DMS 273 (cell line): ENCODE results near the gene ATP1A2.

ENCODE experiments used
- DNase-seq: peaks from one replicate; lab custom pipeline; 2025; ENCODE audit not compliant: unreplicated experiment; lab: John Stamatoyannopoulos, UW

The ATP1A2 gene

DNA sequence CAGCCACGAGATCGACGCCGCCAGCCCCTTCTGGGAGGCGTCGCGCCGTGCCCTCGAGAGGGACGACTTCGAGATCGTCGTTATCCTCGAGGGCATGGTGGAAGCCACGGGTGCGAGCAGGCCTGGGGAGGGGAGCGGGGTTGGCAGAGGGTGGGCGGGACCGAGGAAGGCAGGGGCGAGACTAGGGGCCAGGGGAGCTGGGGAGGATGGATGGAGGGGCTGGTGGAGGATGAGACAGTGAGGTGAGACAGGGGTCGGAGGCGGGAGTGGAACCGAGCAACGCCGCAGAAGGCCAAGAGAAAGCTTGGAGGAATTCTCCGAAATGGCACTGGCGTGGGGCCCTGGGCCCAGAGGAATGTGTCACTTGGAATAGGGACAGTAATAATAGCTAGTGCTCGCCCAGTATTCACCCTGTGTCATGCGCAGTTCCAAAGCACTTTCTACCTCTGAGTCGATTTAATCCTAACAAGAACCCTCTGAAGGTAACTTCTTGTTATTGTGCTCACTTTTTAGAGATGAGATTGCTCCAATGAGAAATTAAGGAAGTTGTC, 30.7 kb upstream of the ATP1A2 start:
- no peak for DNase-seq

DNA sequence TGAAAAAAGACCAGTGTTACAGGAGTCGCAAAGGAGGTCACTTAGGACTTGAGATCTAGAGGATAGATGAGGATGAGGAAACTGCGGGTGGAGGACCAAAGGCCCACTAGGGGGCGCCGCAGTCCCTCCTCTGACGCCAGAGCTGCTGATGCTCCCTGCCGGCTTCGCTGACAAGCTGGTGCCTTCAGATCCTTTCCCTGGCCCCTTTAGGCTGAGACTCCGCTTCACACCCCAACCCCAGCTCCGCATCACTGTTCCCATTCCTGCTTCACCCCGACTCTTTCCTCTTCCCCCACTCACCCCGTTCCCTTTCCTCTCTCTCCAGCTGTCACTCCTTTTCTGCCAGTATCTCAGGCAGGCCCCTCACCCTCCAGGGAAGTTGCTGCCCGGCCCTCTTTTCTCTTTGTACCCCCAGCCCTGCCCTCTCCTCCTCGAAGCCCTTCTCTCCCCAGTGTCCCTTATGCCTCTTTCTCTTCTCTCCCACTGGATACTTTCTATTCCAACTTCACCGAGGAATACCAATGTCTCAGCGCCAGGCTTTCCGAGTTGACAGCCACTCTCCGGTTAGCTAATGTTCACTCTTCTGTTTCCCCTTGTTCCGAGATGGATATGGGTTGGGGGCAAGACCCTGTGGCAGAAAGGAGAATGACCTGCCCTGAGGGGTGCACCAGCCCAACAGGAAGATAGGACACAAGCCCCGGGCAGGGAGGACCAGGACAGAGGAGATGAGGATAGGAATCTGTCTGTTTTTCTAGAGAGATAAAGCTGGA, 29.7 kb upstream of the ATP1A2 start:
- peak; percentile 93 for DNase-seq

DNA sequence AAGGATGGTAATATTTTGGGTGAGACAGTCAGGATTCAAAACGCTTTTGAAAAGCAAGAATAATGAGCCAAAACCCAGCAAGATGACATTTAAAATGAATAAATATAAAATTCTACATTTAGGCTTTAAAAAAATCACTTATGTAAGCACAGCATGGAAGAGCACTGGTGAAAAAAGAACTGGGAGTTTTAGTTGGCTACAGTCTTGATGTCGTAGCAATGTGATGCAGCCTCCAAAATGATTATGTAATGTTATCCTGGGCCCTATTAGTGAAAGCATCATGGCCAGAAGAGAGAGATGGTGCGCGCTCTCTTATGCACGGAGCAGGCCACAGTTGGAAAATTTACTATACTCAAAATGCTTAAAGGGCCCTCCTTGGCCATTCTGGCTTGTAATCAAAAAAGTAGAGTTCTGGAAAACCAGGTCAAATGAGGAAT, 29.1 kb upstream of the ATP1A2 start:
- no peak for DNase-seq

DNA sequence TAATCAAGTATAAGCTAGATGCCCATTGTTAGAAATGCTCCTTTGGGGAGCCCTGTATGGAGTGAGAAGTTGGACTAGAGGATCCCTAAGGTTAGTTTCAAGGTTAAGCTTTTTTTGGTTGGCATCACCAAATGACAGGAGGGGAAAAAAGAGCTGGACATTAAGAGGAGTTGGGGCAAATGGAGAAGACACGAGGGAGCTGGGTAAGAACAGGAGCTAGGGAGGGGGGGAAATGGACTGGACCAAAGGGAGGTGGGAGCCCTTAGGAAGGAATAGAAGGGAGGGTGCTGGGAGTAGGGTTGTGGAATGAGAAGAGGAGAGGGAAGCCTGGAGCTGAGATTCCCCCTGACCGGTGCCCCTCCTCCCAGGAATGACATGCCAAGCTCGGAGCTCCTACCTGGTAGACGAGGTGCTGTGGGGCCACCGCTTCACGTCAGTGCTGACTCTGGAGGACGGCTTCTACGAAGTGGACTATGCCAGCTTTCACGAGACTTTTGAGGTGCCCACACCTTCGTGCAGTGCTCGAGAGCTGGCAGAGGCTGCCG, 28.4 kb upstream of the ATP1A2 start:
- no peak for DNase-seq

DNA sequence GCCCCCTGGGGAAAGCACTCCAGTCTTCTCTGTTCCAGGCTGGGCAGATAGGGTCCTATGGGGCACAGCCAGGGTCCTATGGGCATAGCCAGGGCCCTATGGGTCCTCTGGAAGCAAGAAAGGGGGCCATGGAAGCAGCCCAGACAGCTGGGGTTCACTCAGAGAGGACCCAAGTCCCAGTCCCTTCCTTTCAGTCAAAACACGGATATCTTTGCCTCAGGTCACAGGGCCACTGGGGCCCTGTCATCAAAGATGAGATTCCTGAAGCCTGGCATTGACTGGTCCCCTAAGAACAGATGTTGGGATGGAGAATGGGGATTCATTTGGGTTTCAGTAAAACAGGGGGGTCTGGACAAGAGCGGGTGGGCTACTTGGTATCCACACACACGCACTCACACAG, 25.7 kb upstream of the ATP1A2 start:
- DNase-seq = no peak

DNA sequence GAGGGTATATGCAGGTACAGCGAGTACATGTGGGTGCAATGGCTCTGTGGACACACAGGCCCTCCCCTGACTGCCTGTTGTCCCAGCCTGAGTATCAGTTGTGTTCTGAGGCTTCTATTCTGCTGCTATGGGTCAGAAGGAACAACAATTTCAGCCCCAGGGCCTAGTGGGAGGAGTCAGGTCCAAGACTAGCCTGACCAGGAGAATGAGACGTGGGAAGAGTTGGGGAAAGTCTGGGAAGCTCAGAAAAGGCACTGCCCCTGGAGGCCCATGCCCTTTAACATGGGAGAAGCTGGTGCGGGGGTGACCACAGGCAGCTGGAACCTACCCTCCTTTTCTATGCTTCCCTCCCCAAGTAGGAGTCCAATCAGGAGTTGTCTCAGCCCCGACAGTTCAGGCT, 24.8 kb upstream of the ATP1A2 start:
- DNase-seq = peak; percentile 28

DNA sequence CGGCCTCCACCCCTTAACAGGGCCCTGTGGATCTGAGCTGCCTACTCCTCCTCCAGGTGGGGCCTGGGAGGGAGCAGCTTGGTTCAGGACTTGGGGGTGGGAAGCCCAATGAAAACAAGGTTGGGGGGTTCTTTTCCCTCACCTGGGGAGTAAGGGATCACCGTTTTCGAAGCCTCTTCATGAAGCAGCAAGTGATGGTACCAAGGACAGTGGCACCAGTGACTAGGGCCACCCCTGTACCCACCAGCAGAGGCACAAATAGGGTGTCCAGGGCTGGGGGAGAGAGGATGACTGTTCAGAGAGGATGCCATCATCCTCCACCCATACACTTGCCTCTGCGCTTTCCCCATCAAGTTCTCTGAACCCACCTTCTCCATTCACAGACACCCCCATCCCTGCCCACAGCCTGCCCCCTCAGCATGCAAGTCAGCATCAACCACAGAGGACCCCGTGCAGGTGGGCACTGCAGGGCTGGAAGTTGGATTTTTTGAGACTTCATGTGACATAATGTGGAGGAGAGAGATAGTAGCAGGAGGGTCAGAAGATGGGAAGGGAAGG, 23.8 kb upstream of the ATP1A2 start:
- no peak for DNase-seq

DNA sequence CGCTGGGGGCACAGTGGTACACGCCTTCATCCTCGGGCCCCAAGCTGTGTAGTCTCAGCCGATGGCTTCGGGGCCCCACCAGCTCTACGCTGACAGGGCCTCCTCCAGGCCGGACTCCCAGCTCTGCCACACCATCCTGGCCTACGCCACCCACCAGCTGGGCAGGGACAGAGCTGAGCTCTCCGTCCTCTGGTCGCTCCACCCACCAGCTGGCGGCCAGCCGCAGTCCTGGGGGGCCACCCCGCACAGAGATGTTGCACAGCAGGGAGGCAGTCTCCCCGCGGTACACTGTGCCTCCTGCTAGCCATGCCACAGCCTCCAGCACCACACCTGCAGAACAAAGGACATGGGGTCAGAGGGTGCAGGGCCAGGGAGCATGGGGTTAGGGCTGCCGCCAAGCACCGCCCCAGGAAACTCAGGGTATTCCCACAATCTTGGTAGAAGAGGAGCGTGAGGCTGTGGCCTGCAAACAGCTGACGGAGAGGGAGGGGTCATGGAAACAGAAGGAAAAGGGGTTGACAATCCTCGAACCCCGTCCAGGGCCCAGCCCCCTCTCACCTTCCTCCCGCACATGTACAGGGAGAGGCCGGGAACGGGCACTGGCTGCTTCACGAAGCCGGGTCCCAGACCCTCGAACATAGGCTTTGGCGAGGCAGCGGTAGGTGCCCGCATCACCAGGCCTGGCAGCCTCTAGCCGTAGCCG, 23.0 kb upstream of the ATP1A2 start:
- DNase-seq = no peak

DNA sequence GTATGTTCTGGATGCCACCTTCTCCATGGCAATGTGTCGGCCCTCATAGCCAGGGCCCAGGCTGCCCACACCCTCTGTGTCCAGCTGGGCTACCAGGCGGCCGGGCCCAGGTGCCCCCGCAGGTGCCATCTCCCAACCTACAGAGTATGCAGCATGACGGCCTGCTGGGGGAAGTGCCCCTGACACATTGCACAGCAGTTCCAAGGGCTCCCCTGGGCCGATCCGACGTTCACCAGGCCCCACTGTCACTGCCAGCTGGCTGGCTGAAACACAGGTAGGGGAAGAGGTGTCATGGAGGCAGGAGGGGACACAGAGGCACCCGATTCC, 22.5 kb upstream of the ATP1A2 start:
- DNase-seq = no peak

DNA sequence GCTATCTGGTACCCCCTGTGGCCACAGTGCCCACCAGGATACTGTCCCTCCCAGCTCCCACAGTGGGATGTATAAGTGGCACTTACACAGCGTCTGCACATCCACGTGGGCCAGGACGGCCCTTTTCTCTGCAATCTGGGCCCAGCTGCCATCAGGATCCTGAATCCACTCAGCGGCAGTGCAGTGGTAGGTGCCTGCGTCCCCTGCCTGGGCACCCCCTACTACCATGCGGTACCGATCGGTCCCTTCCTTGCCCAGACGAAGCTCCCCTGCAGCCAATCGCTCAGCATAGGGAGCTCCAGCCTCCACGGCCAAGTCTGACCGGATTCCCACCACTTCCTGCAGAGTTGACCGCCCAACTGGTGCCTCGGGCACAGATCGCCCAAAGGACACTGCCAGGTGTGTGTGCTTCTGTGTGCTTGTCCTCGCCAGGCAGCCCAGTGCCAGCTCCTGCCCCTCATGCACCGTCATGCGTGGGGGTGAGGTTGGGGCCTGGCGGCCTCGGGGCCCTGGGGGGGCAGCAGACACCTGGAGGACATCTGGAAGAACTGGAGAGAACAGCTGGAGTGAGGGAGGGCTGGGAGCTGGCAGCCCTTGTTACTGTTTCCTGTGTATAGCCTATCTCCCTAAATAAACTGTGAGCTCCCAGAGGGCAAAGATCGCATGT, 21.8 kb upstream of the ATP1A2 start:
- DNase-seq = no peak

DNA sequence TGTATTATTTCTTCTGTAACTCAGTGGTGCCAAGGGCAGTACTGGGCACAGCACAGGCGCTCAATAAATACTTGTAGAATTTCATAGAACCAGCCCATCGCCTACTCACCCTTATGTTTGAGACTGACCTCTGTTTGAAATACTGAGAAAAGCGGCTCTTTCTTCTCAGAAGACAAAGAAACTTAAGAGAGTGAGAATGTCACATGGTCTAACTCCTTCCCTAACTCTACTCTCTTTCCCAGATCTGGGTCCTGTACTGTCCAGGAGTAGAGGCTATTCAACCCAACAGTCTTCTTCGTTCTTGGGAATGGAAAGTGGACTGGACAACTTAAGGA, 21.3 kb upstream of the ATP1A2 start:
- DNase-seq = no peak

DNA sequence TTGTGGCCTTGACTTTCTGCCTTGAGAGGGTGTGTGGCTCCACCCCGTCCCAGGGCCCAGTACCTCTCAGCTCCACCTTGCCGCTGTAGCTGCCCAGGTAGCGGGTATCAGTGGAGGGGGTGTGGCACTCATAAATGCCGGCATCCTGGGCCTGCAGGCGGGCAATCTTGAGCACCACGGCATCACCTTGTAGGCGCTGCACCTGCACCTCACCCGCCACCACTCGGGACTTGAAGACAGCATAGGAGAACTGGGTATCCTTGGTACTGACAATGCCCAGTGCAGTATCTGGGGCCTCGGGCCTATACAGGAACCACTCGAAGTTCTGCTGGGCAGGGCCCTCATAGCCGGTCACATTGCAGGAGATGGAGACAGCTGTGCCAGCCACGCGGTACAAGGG, 20.8 kb upstream of the ATP1A2 start:
- no peak for DNase-seq

DNA sequence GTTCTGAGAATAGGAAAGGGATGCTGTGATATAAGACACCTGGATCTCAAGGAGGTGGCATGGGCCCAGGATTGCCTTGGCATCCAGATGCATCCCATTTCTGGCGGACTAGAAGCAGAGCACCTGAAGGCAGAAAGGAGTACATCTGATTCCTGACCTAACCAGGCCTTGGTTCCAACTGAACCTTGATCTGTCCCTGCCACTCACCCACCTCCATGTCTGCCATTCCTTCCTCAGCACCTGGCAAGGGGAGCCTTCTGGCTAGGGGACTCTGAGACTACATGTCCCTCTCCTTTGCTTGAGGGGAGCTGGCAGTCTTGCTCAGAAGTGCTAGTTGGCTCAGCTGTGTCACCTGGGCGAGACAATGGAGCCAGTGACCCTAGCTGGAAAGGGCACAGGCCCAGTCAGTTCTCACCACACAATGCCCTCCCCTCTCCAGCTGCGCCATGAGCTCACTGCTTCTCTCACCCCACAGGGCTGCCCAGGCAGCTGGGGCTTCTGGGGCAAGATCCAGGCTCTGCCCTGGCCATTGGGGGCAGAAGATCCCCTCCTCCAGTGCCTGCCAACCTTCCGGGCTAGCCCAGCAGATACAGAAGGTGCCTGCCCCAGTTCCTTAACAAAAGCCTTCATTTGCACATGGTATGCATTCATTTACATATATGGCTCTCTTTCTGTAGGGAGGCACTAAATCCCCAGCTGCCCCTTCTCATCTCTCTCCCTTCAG, 20.0 kb upstream of the ATP1A2 start:
- DNase-seq = no peak

DNA sequence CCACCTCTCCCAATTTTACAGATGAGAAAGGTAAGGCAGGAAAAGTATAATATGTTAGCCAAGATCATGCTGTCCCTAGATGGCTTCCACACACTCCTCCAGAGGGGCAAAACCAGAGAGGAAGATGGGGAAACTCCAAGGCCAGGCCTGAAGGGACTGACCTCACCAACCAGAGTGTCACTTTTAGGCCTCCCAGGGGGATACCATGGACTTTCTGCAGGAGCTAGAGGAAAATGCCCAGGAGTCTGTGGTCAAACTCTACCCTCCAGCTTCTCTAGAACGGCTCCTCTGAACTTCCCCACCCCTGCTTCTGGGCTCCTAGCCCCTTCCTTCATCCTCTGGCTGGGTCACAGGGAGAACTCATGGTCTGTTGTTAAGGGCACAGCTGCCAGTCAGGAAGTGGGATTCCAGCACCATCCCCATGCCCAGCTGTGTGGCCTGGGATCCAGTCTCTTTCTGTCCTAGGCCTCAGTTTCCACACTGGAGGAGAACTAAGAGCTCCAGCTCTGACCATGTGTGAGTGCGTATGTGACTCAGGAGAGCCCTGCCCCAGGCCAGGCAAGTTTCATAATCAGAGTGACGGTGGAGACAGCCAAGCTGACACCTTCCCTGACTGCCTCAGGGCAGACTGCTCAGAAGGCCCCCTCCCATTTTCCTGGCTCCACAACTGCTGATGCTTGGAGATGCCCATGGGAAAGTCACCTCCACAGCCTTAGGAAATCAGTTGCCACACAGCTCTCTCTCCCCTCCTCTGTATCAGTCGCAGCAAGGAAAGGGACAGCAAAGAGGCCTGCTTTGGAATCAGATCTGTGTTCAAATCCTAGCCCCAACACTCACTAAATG, 19.1 kb upstream of the ATP1A2 start:
- DNase-seq = no peak

DNA sequence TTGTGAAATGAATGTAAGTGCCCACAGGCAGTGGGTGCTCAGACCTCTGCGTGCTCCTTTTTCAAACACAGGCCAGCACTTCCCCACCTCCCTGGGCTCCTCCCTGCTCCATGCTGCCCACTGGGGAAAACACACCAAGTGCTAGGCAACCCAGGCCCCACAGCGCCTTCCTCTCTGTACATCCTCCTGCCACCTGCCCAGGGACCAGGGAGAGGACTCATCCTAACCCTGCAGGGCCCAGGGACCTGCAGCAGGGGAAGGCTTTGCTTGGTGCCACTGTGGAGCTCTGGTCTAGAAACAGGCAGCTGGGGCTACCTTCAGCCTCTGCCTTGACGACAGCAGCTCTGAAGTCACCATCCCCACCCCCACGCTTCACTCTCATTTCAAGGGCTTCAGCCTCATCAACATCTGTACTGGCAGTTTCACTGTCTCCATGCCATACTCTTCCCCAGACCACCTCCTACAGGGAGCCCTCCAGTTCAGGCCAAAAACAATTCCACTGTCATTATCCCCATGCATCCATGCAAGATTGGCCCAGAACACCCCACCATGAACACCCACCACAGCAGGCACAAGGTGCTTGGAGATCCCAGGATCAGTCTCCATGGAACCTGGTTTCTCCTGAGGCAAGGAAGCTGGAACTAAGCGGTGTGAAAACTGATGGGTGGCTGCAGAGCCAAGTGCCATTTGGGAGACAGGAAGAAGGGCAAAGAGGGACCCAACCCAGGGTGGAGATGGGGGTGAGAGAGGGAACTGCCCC, 18.2 kb upstream of the ATP1A2 start:
- DNase-seq = no peak

DNA sequence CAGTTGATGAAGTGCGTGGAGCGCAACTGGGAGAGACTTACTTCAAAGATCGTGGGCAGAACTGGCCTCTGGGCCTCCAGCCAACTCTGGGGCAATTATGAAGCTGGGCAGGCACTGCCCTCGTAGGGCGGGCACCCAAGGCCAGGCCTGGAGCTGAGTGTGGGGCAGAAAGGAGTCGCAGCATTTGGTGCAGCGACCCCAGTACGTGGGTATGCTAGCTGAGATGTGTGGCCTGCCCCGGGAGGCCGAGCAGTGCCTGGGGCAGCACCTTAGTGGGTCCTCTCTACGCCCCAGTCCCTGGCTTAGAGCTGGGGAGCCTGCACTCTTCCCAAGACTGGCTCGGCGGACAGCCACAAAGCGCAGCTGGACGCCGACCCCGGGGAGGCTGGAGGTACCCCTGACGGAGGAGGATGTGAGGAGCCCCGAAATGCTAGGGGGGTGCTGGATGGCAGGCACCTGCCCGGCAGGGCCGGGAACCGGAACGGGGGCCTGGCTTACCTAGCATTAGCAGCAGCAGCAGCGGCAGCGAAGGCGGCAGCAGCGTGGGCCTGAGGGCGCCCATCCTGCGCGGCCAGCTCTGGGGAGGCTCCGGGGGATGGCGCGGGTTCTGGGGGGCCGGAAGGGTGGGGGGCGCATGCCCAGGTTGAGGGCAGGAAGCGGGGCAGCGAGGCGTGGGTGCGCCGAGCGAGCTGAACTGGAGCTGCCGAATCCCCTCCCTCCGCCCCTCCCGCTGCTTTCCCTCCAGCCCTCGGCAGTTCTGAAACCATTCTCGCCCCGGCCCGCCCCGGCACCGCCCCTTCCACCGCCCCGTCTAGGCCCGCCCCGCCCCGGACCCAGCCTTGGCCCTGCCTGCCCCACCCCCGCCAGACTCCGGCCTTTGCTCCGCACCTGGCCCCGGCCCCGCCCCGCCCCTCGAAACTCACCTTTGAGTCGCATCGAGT, 17.4 kb upstream of the ATP1A2 start, which contains the start of gene IGSF8:
Gene IGSF8, minus strand, starts transcription at position 709 of the 941 bp plus-strand sequence. Its CDS starts 147 bp downstream, at position 562.
- peak; percentile 92 for DNase-seq

DNA sequence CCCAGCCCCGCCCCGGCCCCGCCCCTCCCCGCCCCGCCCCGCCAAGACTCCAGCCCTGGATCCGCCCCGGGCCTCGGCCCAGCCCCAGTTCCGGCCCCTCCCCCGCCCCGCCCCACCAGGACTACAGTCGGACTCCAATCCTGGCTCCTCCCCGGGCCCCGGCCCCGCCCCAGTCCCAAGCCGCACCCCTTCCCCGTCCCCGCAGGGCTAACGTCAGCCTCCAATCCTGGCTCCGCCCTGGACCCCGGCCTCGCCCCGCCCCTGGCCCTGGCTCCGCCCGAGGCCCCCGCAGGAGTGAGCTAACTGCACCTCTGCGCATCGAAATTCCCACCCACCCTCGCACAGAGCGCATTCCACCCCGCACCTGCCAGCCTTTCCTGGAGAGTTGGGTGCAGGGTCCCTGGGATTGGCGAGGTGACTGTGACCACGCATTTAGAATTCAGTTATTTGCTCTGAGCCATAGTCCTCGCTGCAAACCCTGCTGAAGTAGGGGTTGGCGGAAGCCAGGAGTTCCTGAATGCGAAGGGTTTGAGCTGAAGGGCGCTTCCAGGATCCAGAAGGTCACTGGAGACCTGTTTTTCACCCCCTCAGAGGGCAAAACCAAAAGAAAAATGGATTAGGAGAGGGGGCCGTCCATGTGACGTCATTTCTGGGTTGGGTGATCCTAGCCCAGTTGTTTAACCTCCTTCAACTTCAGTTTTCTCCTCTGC, 16.6 kb upstream of the ATP1A2 start:
- peak; percentile 97 for DNase-seq
